Natural killer cell (primary cell): ENCODE results near the gene CTNND1. TPM values are rescaled to one million over a fixed set of nuclear protein-coding genes. Genes with fewer than 3 reads are reported as not detected.

Source experiments
- ATAC-seq, 3 donors: fragments of 150-1000 bp in 2 of 3; fragments of 200-7000 bp in 1 of 3; cut with Tn5 transposase; 1 replicate in 1 of 3; 2 replicates in 2 of 3; pipeline ENCODE4 v1.10.0; 2021; ENCODE audit warnings: mild to moderate bottlenecking in 2 of 3, moderate library complexity in 2 of 3
- DNase-seq, 2 donors: peaks; one replicate each; pipeline versions ENCODE4 v3.0.0 to v3.0.0-alpha.2; 2013 to 2021; ENCODE audit warnings: mixed read lengths in 1 of 2
- H3K27ac ChIP-seq: one replicate; pipeline ENCODE4 v1.5.1; 2013; ENCODE audit warnings: mild to moderate bottlenecking, low read length
- H3K27me3 ChIP-seq: one replicate; pipeline ENCODE4 v1.6.1; 2013; ENCODE audit warnings: low read length; ENCODE audit not compliant: control insufficient read depth, insufficient read depth
- H3K36me3 ChIP-seq: one replicate; pipeline ENCODE4 v1.6.1; 2013; ENCODE audit warnings: low read length; ENCODE audit not compliant: control insufficient read depth, insufficient read depth
- H3K4me1 ChIP-seq: one replicate; pipeline ENCODE4 v1.6.1; 2013; ENCODE audit warnings: low read length; ENCODE audit not compliant: control insufficient read depth, insufficient read depth
- H3K4me3 ChIP-seq: one replicate; pipeline ENCODE4 v1.5.1; 2013; ENCODE audit warnings: low read length
- H3K9me3 ChIP-seq: one replicate; pipeline ENCODE4 v1.6.1; 2013; ENCODE audit warnings: low read length; ENCODE audit not compliant: control insufficient read depth, insufficient read depth
- H3K27ac Mint-ChIP-seq, 2 donors: one replicate each; pipeline ENCODE4 v1.8.0; 2022; ENCODE audit warnings: mild to moderate bottlenecking in 2 of 2, mixed read lengths in 2 of 2, moderate library complexity in 1 of 2
- H3K27me3 Mint-ChIP-seq, 2 donors: one replicate each; pipeline ENCODE4 v1.8.0; 2022; ENCODE audit warnings: low read depth in 2 of 2, mixed read lengths in 2 of 2
- H3K36me3 Mint-ChIP-seq: one replicate; pipeline ENCODE4 v1.8.0; 2022; ENCODE audit warnings: mixed read lengths
- H3K4me1 Mint-ChIP-seq, 2 donors: one replicate each; pipeline ENCODE4 v1.8.0; 2022; ENCODE audit warnings: mixed read lengths in 2 of 2
- H3K4me3 Mint-ChIP-seq: one replicate; pipeline ENCODE4 v1.8.0; 2022; ENCODE audit warnings: mild to moderate bottlenecking, moderate library complexity, mixed read lengths
- H3K9me3 Mint-ChIP-seq, 2 donors: one replicate each; pipeline ENCODE4 v1.8.0; 2022; ENCODE audit warnings: mixed read lengths in 2 of 2
- WGBS: methylation state at CpG from one replicate; pipeline ENCODE4 v1.1.7; 2013; ENCODE audit warnings: missing lambda C conversion rate; ENCODE audit not compliant: insufficient coverage; 5-methylcytosine and 5-hydroxymethylcytosine counted together
- intact Hi-C: fragments of 100-400 bp; cut with micrococcal nuclease; formaldehyde crosslinking; loops from one replicate; pipeline ENCODE4 v1.14.2; 2022
- total RNA-seq, 4 donors: library from RNA; stranded (reverse); fragments of 120-200 nt in 1 of 4; gene quantifications; one replicate each; pipeline versions ENCODE4 v1.2.3 to v1.2.4, GENCODE V29; 2013 to 2022
- TF ChIP-seq, protein P1 (sequence below): fragments of 200-600 bp; IDR thresholded peaks from one replicate; pipeline ENCODE4 v1.8.0; 2022; ENCODE audit warnings: antibody characterized with exemption

CTNND1 gene
- total RNA-seq, 3 donors from 2014 or later (not counting 1 experiment from before 2014, with no cell fraction given), result 17.1 to 17.7 (median 17.3) TPM

DNA sequence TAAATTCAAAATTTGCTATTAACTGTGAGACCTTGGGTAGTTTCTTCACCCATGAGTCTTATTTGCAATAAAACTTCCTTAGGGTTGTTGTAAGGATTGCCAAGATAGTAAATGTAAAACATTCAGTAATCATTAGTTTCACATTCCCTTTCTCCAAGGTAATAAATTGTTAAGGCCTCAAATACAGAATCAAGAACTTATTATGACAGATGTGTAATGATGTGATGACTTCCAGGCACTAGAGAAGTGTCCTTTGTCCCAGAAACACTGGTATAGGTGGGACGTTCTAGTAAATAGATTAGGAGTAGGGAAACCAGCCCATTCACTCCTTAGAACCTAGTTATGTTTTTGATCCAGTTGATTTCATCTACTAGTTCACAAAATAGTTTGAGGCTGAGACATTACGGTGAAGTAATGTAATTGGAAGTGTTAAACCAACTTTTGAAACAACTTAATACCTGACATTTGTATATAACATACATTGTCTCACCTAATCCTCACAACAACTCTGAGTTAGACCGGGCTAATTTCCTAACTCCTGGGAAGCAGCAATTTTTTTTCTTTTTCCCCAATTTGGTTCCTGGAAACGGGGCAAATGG lies 25.5 kb downstream of the CTNND1 start:
- no peaks in the 10 kb centered on the region for H3K27me3 Mint-ChIP-seq
- H3K4me3 ChIP-seq, result no peak overlapping the region
- peaks cover 15% of the 10 kb centered on the region for H3K4me1 ChIP-seq
- intact Hi-C loops, result no loop called here
- H3K9me3 Mint-ChIP-seq, result no peaks in the 10 kb centered on the region
- no peak overlapping the region for H3K4me3 Mint-ChIP-seq
- ATAC-seq (no peak), DNase-seq (no peak)
- no peak overlapping the region for H3K27ac ChIP-seq
- no peaks in the 10 kb centered on the region for H3K27me3 ChIP-seq
- H3K36me3 Mint-ChIP-seq, result no peaks in the 10 kb centered on the region
- no peak overlapping the region for H3K27ac Mint-ChIP-seq
- peaks cover 11 to 15% of the 10 kb centered on the region in 2 donors for H3K4me1 Mint-ChIP-seq
- TF ChIP-seq, protein P1, sequence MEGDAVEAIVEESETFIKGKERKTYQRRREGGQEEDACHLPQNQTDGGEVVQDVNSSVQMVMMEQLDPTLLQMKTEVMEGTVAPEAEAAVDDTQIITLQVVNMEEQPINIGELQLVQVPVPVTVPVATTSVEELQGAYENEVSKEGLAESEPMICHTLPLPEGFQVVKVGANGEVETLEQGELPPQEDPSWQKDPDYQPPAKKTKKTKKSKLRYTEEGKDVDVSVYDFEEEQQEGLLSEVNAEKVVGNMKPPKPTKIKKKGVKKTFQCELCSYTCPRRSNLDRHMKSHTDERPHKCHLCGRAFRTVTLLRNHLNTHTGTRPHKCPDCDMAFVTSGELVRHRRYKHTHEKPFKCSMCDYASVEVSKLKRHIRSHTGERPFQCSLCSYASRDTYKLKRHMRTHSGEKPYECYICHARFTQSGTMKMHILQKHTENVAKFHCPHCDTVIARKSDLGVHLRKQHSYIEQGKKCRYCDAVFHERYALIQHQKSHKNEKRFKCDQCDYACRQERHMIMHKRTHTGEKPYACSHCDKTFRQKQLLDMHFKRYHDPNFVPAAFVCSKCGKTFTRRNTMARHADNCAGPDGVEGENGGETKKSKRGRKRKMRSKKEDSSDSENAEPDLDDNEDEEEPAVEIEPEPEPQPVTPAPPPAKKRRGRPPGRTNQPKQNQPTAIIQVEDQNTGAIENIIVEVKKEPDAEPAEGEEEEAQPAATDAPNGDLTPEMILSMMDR, result no peak
- no peaks in the 10 kb centered on the region for H3K9me3 ChIP-seq
- WGBS, result 98% methylated on average over 3 of the region's 4 CpGs
- no peaks in the 10 kb centered on the region for H3K36me3 ChIP-seq

DNA sequence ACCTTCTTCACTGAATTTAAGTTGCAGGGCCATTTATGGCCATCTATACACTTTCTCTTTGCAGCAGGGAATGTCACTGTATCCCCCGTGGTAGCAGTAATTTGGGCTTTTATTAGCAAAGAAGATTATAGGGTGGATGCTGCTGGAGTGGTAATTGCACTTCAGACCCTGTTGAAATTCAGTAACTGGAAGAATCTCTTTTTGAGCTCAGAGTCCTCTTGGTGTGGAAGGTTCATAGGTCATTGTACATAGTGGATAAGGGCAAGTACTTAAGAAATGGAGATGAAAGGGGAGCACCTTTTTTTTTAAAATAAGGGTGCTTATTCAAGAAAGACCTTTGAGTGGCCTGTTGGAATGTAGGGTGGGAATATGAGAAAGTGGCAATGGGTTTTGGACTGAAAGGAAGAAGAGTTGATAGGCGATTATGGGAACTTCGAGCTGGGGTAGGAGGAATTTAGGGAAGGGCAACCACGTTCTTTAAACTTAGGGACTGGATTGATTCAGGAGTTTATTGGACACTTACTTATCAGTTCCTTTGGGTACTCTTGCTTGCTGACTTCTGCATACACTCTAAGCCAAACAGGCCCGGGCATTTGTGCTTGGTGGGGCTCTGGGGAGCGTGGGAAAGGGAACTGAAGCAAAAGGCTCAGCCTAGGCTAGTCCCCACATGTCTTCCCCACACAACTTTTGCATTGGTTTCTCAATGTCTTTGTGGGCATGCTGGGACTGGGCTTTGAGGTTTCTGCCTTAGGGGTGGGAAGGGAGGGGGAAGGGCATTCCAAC lies 26.5 kb downstream of the CTNND1 start:
- no peak overlapping the region for H3K27ac ChIP-seq
- Mint-ChIP-seq H3K36me3 (no peaks in the 10 kb centered on the region), H3K4me1 (peaks cover 20 to 25% of the 10 kb centered on the region in 2 donors), H3K27ac (no peak overlapping the region), H3K9me3 (no peaks in the 10 kb centered on the region), H3K4me3 (no peak overlapping the region), H3K27me3 (no peaks in the 10 kb centered on the region)
- no peaks in the 10 kb centered on the region for H3K36me3 ChIP-seq
- TF ChIP-seq, protein P1, result no peak
- H3K4me3 ChIP-seq, result no peak overlapping the region
- H3K9me3 ChIP-seq, result no peaks in the 10 kb centered on the region
- no peaks in the 10 kb centered on the region for H3K27me3 ChIP-seq
- peaks cover 25% of the 10 kb centered on the region for H3K4me1 ChIP-seq
- ATAC-seq (no peak), DNase-seq (no peak)
- 80% methylated on average over 6 of the region's 6 CpGs for WGBS
- intact Hi-C loops, result no loop called here

- Histone ChIP-seq H3K4me1 (peaks cover 29% of the 10 kb centered on the region), H3K27ac (no peak overlapping the region), H3K9me3 (no peaks in the 10 kb centered on the region), H3K36me3 (no peaks in the 10 kb centered on the region), H3K4me3 (no peak overlapping the region), H3K27me3 (no peaks in the 10 kb centered on the region)
- Mint-ChIP-seq H3K36me3 (no peaks in the 10 kb centered on the region), H3K27me3 (no peaks in the 10 kb centered on the region), H3K27ac (no peak overlapping the region), H3K4me1 (peaks cover 24 to 31% of the 10 kb centered on the region in 2 donors), H3K9me3 (no peaks in the 10 kb centered on the region), H3K4me3 (no peak overlapping the region)
- TF ChIP-seq, protein P1, result no peak
- intact Hi-C loops, result no loop called here
- DNase-seq (no peak), ATAC-seq (no peak)
These were observed 27.1 kb downstream of the CTNND1 start for GRCh38 chr11:57788703-57789088.
